Suprapubic skin (tissue), 4 donors: ENCODE results near the gene SMIM41. TPM values are rescaled to one million over a fixed set of nuclear protein-coding genes. Genes with fewer than 3 reads are reported as not detected.

ENCODE experiments used
- DNase-seq, 2 donors: peaks; one replicate each; pipeline ENCODE4 v3.0.0-alpha.2; 2019; ENCODE audit warnings: low spot score in 2 of 2
- H3K27ac ChIP-seq: fragments of 200-600 bp; sonication (generic); one replicate; pipeline ENCODE4 v1.5.1; 2019
- H3K27me3 ChIP-seq: fragments of 200-600 bp; sonication (generic); one replicate; pipeline ENCODE4 v1.5.1; 2019
- H3K36me3 ChIP-seq: fragments of 200-600 bp; sonication (generic); one replicate; pipeline ENCODE4 v1.5.1; 2019
- H3K4me1 ChIP-seq: fragments of 200-600 bp; sonication (generic); one replicate; pipeline ENCODE4 v1.5.1; 2019
- H3K4me3 ChIP-seq: fragments of 200-600 bp; sonication (generic); one replicate; pipeline ENCODE4 v1.5.1; 2019; ENCODE audit warnings: mild to moderate bottlenecking
- H3K9me3 ChIP-seq: fragments of 200-600 bp; sonication (generic); one replicate; pipeline ENCODE4 v1.5.1; 2019
- EP300 ChIP-seq: sonication (generic); formaldehyde crosslinking; IDR thresholded peaks from one replicate; pipeline ENCODE4 v1.6.1; 2017; ENCODE audit warnings: antibody characterized with exemption
- POLR2A ChIP-seq, 2 donors: fragments of 450-650 bp; IDR thresholded peaks; one replicate each; pipeline ENCODE4 v1.6.1; 2017; ENCODE audit warnings: antibody characterized with exemption in 2 of 2, mild to moderate bottlenecking in 2 of 2, moderate library complexity in 2 of 2
- POLR2AphosphoS5 ChIP-seq, 3 donors: sonication (generic); formaldehyde crosslinking; IDR thresholded peaks; one replicate each; pipeline ENCODE4 v1.6.1; 2017; ENCODE audit warnings: antibody characterized with exemption in 3 of 3
- whole genome bisulfite sequencing: methylation state at CpG from one replicate; pipeline ENCODE4 v1.1.5; 2018; 5-methylcytosine and 5-hydroxymethylcytosine counted together
- total RNA-seq, 4 donors: library from RNA; depleted of rRNA; stranded (reverse); fragments of >200 nt; gene quantifications; one replicate each; pipeline ENCODE4 v1.1.0, GENCODE V29; 2016
- TF ChIP-seq, protein P1 (sequence below), 2 donors: fragments of 200-600 bp in 1 of 2; fragments of 450-650 bp in 1 of 2; sonication (generic) in 1 of 2; IDR thresholded peaks; one replicate each; pipeline ENCODE4 v1.5.1; 2016 to 2019; ENCODE audit warnings: antibody characterized with exemption in 2 of 2, mild to moderate bottlenecking in 1 of 2, moderate library complexity in 1 of 2

The SMIM41 gene
- total RNA-seq, 4 donors from 2014 or later, result 0.51 to 0.57 TPM; not detected in 2

DNA sequence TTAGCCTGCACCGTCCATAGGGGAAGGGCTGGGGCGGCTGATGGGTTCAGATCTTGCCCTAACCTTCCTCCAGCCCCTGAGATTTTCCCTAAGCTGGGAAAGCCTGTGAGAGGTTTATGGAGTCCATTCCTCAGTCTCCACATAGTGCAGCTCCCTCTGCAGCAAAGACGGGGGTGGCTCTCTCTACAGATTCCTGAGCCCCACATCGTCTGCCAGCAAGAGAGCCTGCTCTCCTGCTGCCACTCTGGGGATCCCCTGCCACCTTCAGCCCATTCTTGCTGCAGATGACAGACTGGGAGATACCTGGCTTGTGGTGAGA lies 3.1 kb downstream of the SMIM41 start:
- TF ChIP-seq POLR2A (IDR thresholded peaks at IDR 0.05), result no peak
- TF ChIP-seq, protein P1, sequence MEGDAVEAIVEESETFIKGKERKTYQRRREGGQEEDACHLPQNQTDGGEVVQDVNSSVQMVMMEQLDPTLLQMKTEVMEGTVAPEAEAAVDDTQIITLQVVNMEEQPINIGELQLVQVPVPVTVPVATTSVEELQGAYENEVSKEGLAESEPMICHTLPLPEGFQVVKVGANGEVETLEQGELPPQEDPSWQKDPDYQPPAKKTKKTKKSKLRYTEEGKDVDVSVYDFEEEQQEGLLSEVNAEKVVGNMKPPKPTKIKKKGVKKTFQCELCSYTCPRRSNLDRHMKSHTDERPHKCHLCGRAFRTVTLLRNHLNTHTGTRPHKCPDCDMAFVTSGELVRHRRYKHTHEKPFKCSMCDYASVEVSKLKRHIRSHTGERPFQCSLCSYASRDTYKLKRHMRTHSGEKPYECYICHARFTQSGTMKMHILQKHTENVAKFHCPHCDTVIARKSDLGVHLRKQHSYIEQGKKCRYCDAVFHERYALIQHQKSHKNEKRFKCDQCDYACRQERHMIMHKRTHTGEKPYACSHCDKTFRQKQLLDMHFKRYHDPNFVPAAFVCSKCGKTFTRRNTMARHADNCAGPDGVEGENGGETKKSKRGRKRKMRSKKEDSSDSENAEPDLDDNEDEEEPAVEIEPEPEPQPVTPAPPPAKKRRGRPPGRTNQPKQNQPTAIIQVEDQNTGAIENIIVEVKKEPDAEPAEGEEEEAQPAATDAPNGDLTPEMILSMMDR (IDR thresholded peaks at IDR 0.05), result no peak
- no peak for TF ChIP-seq EP300
- no peak for TF ChIP-seq POLR2AphosphoS5 (IDR thresholded peaks at IDR 0.05)
- Histone ChIP-seq H3K4me1 (peaks cover 22% of the 10 kb centered on the region), H3K27me3 (peaks cover 11% of the 10 kb centered on the region), H3K9me3 (no peaks in the 10 kb centered on the region), H3K4me3 (no peak overlapping the region), H3K36me3 (peaks cover 14% of the 10 kb centered on the region), H3K27ac (no peak overlapping the region)
- 54% methylated on average over 3 of the region's 4 CpGs for WGBS
- DNase-seq, result no peak

DNA sequence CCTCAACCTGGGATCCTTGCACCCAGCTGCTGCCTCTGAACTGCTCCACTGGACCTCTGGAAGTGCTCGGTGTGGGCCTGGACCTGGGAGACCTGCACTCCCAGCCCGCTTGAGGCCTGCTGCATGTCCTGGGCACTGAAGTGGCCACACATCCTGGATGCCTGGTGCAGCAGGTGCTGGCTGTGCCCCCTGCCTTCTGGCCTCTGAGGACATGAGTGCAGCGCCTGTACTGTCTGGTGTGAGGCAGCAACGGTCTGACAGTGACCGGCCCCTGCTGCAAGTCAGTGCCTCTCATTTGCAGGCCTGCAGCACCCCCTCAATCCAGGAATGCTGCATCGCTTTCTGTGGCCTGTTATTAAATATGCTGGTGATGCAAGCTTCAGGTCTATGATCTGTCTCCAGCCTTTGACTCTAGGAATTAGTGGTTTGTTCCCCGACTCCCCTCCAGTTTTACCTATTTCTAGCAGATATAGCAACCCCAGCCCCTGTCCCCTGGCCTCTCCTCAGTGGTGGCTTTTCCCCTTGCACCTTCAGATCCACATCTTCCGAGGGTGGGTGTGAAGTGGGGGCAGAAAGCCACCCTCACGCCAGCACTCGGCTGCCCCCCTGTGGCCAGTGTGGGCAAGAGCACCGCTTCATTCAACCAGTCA lies 3.6 kb downstream of the SMIM41 start:
- Histone ChIP-seq H3K9me3 (no peaks in the 10 kb centered on the region), H3K27me3 (peaks cover 15% of the 10 kb centered on the region), H3K4me3 (no peak overlapping the region), H3K36me3 (peaks cover 9% of the 10 kb centered on the region), H3K27ac (no peak overlapping the region), H3K4me1 (peaks cover 22% of the 10 kb centered on the region)
- no peak for TF ChIP-seq POLR2AphosphoS5 (IDR thresholded peaks at IDR 0.05)
- TF ChIP-seq, protein P1 (IDR thresholded peaks at IDR 0.05), result peak; percentile 91 to 95
- WGBS, result 22% methylated on average over 8 of the region's 11 CpGs
- no peak for DNase-seq

DNA sequence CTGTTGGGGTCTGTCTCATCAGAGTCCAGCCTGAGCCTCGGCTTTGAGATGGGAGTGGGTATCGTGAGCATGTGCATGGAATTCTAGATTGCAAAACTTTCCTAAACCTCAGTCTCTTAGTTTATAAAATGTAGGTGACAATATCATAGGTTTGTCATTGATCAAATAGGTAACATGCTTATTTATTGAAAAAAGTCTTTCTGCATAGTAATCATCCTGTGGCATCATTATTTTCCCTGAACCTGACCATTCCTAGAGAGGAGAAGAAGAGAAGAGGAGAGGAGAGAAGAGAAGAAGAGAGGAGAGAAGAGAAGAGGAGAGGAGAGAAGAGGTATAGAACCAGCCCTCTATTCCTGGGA lies 4.1 kb downstream of the SMIM41 start:
- Histone ChIP-seq H3K27ac (no peak overlapping the region), H3K27me3 (peaks cover 20% of the 10 kb centered on the region), H3K9me3 (no peaks in the 10 kb centered on the region), H3K4me1 (peaks cover 22% of the 10 kb centered on the region), H3K4me3 (no peak overlapping the region), H3K36me3 (peaks cover 4% of the 10 kb centered on the region)
- TF ChIP-seq POLR2A (IDR thresholded peaks at IDR 0.05), result no peak
- no peak for TF ChIP-seq EP300
- no peak for TF ChIP-seq POLR2AphosphoS5 (IDR thresholded peaks at IDR 0.05)
- TF ChIP-seq, protein P1 (IDR thresholded peaks at IDR 0.05), result no peak
- DNase-seq, result no peak
- 2% methylated on average over 2 of the region's 2 CpGs for WGBS

DNA sequence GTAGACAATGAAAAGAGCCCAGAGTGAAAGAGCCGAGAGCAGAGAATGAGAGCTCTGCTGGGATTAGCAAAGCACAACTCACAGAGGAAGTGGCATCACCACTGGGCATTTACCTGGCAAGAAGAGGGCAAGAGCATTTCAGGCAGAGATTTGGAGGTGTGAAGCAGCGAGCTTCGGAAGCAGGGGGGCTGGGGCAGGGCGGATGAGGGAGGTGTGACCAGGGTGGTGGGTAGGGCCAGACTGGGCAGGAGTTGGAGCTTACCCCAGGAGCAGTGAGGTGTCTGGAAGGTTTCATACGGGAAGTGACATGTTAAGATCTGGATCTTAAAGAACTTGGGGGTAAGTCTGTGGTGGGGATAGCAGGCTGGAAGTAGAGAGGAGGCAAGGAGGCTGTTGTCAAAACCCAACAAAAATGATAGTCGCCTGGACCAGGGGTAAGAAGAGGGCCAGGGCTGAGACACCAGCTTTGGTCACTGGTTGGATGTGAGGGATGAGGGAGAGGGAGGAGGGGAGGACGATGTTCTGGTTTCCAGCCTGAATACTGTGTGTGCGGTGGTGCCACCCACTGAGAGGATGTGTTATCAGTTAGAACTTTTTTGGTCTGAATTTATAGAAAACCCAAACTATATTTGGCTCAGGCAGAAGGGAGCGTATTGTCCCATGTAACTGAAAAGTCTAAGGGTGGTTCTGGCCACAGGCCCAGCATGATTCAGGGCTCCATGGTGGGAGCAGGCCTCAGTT lies 5.2 kb downstream of the SMIM41 start:
- 84% methylated on average over 9 of the region's 9 CpGs for WGBS
- no peak for TF ChIP-seq EP300
- no peak for TF ChIP-seq POLR2A (IDR thresholded peaks at IDR 0.05)
- no peak for TF ChIP-seq POLR2AphosphoS5 (IDR thresholded peaks at IDR 0.05)
- TF ChIP-seq, protein P1 (IDR thresholded peaks at IDR 0.05), result no peak
- no peak for DNase-seq
- no peaks in the 10 kb centered on the region for H3K9me3 ChIP-seq
- peaks cover 22% of the 10 kb centered on the region for H3K4me1 ChIP-seq
- H3K27ac ChIP-seq, result no peak overlapping the region
- no peak overlapping the region for H3K4me3 ChIP-seq
- no peaks in the 10 kb centered on the region for H3K36me3 ChIP-seq
- peaks cover 29% of the 10 kb centered on the region for H3K27me3 ChIP-seq

DNA sequence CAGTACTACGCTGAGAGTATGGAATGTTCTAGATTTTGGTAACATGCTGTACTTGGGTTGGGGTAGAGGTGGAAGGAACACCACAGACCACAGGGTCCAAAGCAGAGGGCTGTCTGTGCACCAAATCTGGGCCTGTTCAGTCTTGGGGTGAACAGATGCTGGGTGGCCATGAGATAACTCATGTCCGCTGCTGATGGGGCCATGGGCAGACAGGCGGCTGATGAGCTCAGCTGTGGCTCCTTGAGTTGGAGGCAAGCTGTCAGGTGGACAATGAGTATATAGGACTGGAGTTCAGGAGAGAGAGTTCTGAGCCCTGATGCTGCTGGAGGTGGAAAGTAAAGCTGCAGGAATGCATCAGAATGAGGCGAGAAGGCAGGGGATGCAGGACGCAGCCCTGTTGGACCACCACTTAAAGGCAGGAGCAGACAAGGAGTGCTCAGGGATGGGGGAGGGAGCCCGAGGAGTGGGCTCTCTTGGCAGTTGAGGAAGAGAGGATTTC lies 6.2 kb downstream of the SMIM41 start:
- H3K9me3 ChIP-seq, result no peaks in the 10 kb centered on the region
- H3K4me1 ChIP-seq, result peaks cover 22% of the 10 kb centered on the region
- H3K4me3 ChIP-seq, result no peak overlapping the region
- no peak overlapping the region for H3K27ac ChIP-seq
- H3K27me3 ChIP-seq, result peaks cover 40% of the 10 kb centered on the region
- no peaks in the 10 kb centered on the region for H3K36me3 ChIP-seq
- peak in 1 of 2 donors; percentile 74 for DNase-seq
- TF ChIP-seq, protein P1 (IDR thresholded peaks at IDR 0.05), result no peak
- WGBS, result 92% methylated on average over 6 of the region's 6 CpGs
